Skeletal muscle tissue (tissue), 4 donors: ENCODE results near the gene NRG3. TPM values are rescaled to one million over a fixed set of nuclear protein-coding genes. Genes with fewer than 3 reads are reported as not detected.

Experiments
- H3K27ac ChIP-seq: one replicate; pipeline ENCODE4 v1.7.0; 2013; ENCODE audit warnings: mild to moderate bottlenecking, low read depth, low read length, inconsistent platforms
- H3K27me3 ChIP-seq, 3 donors: one replicate each; pipeline ENCODE4 v1.7.0; 2013; ENCODE audit warnings: low read length in 3 of 3; ENCODE audit not compliant: control insufficient read depth in 3 of 3, insufficient read depth in 3 of 3
- H3K36me3 ChIP-seq, 3 donors: one replicate each; pipeline ENCODE4 v1.7.0; 2013; ENCODE audit warnings: low read length in 3 of 3; ENCODE audit not compliant: control insufficient read depth in 3 of 3, insufficient read depth in 3 of 3
- H3K4me1 ChIP-seq, 3 donors: one replicate each; pipeline ENCODE4 v1.7.0; 2013; ENCODE audit warnings: low read length in 3 of 3, mild to moderate bottlenecking in 3 of 3; ENCODE audit not compliant: control insufficient read depth in 3 of 3, insufficient read depth in 3 of 3
- H3K4me3 ChIP-seq, 3 donors: one replicate each; pipeline ENCODE4 v1.7.0; 2013; ENCODE audit warnings: low read length in 3 of 3
- H3K9ac ChIP-seq, 3 donors: one replicate each; pipeline ENCODE4 v1.7.0; 2013; ENCODE audit warnings: low read length in 3 of 3, mild to moderate bottlenecking in 3 of 3, moderate library complexity in 2 of 3, low read depth in 1 of 3
- H3K9me3 ChIP-seq, 3 donors: one replicate each; pipeline ENCODE4 v1.7.0; 2013; ENCODE audit warnings: low read length in 3 of 3; ENCODE audit not compliant: control insufficient read depth in 3 of 3
- total RNA-seq: library from RNA; depleted of rRNA; stranded (reverse); fragments of >200 nt; gene quantifications from one replicate; pipeline ENCODE4 v1.2.3, GENCODE V29; 2014
- donor health status: Osteomylitis.

NRG3 gene
- total RNA-seq, 1 donor from 2014 or later, result not detected

- Histone ChIP-seq H3K27ac (no peak overlapping the region), H3K4me3 (no peak overlapping the region), H3K4me1 (no peaks in the 10 kb centered on the region), H3K27me3 (no peaks in the 10 kb centered on the region), H3K36me3 (no peaks in the 10 kb centered on the region), H3K9ac (no peak overlapping the region), H3K9me3 (no peaks in the 10 kb centered on the region)
Observed at GRCh38 chr10:82242778-82243177, 367.8 kb downstream of the NRG3 start.

- Histone ChIP-seq H3K4me3 (no peak overlapping the region), H3K27me3 (no peaks in the 10 kb centered on the region), H3K36me3 (no peaks in the 10 kb centered on the region), H3K4me1 (no peaks in the 10 kb centered on the region), H3K9ac (no peak overlapping the region), H3K9me3 (no peaks in the 10 kb centered on the region), H3K27ac (no peak overlapping the region)
Observed at GRCh38 chr10:82245157-82245556, 370.2 kb downstream of the NRG3 start.

DNA sequence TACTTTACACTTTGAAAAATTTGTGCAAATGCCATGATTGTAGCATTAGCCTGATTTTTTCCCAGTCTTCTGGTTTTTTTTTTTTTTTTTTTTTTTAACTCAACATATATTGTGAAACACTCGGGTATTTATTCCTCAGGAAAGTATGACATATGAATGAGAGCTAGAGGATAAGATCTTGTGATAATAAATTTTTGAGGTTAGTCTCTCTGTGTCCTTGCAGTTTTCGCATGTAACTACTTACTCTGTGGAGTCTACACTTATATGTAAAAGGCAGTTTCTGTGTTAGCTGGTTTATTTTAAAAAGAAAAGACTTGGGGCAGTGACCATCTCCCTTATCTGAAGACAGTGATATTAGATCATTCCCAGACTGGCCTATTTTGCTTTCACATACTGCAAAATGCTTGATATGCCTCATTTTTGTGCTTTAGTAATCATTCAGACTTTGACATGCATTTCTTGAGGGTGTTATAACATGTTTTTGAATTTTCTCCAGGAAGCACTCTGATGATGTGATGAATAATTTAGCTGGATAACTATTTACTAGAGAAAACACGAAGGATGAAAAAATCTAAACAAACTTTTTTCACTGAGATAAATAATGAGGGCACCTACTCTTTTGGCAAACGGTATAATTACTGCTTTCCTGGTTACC lies 371.0 kb downstream of the NRG3 start:
- H3K9ac ChIP-seq, result no peak overlapping the region
- H3K9me3 ChIP-seq, result no peaks in the 10 kb centered on the region
- H3K27ac ChIP-seq, result no peak overlapping the region
- H3K36me3 ChIP-seq, result no peaks in the 10 kb centered on the region
- H3K4me3 ChIP-seq, result no peak overlapping the region
- H3K4me1 ChIP-seq, result no peaks in the 10 kb centered on the region
- no peaks in the 10 kb centered on the region for H3K27me3 ChIP-seq

GRCh38 chr10:82249141-82249540 lies 374.1 kb downstream of the NRG3 start:
- no peaks in the 10 kb centered on the region for H3K4me1 ChIP-seq
- no peaks in the 10 kb centered on the region for H3K27me3 ChIP-seq
- no peak overlapping the region for H3K4me3 ChIP-seq
- no peaks in the 10 kb centered on the region for H3K9me3 ChIP-seq
- no peak overlapping the region for H3K27ac ChIP-seq
- H3K36me3 ChIP-seq, result no peaks in the 10 kb centered on the region
- H3K9ac ChIP-seq, result no peak overlapping the region

DNA sequence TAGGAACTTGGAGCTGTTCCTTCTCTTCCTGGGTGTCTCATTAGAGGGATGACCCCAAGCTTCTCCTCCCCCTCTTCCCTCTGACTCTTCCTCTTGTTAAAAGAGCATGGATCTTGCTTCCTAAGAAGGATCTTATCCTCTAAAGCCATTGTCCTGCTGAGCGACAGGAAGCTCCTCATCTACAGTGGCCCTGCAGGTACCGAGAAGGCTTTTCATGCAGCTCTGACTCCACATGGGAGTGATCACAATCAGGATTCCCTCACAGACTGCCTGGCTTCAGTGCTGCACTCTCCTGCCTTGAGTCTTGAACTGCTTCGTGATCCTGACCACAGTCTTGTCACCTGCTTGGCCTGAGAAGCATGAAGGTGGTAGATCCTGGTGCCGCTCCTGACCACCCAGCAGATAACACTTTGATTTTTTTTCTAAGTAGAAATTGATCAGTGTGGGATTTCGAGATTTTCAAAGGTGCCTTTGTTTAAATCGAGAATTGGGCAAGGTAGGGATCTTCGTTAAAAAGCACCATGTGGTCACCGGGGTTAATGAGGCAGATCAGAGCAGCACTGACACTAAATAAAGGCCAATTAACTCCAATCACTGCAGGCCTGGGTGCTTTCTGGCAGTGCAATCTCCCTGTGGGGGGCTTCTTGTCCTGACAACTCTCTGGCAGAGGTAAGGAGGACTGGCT lies 376.4 kb downstream of the NRG3 start:
- H3K9ac ChIP-seq, result no peak overlapping the region
- H3K4me3 ChIP-seq, result no peak overlapping the region
- no peaks in the 10 kb centered on the region for H3K9me3 ChIP-seq
- no peak overlapping the region for H3K27ac ChIP-seq
- H3K27me3 ChIP-seq, result no peaks in the 10 kb centered on the region
- no peaks in the 10 kb centered on the region for H3K36me3 ChIP-seq
- H3K4me1 ChIP-seq, result no peaks in the 10 kb centered on the region

DNA sequence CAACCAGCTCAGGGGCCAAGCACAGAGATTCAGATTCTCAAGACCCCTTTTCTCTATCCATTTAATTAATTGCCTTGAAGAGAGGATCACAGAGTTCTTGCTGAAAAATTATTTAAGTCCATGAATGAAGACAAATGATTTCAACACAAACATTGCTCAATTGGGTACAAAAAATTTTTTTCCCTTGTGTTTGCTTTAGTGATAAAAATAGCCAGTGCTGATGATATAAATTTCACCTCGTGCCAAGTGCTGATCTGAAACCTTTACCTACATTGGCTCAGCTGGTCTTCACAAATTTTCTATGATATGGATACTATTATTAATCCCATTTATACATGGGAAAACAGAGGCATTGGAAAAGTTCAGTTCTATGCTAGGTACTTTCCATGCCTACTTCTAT lies 377.1 kb downstream of the NRG3 start:
- H3K4me1 ChIP-seq, result no peaks in the 10 kb centered on the region
- H3K9me3 ChIP-seq, result no peaks in the 10 kb centered on the region

DNA sequence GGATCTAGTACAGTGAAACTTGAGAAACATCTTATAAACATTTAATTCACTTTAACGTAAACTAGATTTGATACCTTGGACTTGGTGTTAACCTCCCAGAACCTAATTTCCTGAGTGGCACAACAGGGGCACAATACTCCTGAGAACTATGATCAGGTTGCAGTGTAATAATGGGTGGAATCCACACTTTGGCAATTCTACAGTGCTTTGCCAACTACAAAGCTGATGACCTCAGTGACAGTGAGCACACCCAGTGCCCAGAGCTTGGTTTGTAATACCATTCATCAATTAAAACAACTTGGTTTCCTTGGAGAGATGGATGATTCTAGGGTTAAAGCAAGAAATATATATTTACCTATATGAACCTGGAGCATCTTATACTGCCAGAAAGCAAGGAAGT lies 379.2 kb downstream of the NRG3 start:
- no peaks in the 10 kb centered on the region for H3K36me3 ChIP-seq
- no peaks in the 10 kb centered on the region for H3K27me3 ChIP-seq
- H3K4me1 ChIP-seq, result no peaks in the 10 kb centered on the region
- H3K9ac ChIP-seq, result no peak overlapping the region
- H3K4me3 ChIP-seq, result no peak overlapping the region
- no peak overlapping the region for H3K27ac ChIP-seq
- H3K9me3 ChIP-seq, result no peaks in the 10 kb centered on the region

More for the DNA sequence above, 377.1 kb downstream of the NRG3 start:
- H3K4me3 ChIP-seq, result no peak overlapping the region
- H3K27ac ChIP-seq, result no peak overlapping the region
- no peaks in the 10 kb centered on the region for H3K36me3 ChIP-seq
- no peaks in the 10 kb centered on the region for H3K27me3 ChIP-seq
- no peak overlapping the region for H3K9ac ChIP-seq

- Histone ChIP-seq H3K4me3 (no peak overlapping the region), H3K9ac (no peak overlapping the region), H3K27ac (no peak overlapping the region), H3K27me3 (no peaks in the 10 kb centered on the region), H3K4me1 (no peaks in the 10 kb centered on the region), H3K9me3 (no peaks in the 10 kb centered on the region), H3K36me3 (no peaks in the 10 kb centered on the region)
Observed at GRCh38 chr10:82256275-82256674, 381.3 kb downstream of the NRG3 start.

DNA sequence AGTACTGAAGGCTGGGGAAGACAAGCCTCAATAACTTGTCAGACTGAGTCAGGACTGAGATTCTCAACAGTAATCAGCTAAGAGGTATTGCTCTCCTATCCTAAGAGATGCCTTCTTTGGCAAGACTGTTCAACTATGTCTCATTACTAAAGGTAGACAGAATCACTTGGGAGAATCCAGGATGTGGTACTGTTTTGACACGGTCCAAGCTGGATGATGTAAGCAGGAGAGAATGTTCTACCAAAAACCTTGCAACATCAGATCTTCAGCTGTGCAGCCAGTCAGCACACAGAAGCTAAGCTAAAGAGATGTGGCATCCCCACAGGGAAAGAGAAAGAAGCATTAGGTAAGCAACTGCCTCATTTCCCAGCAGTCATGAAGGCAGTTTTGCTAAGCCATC lies 391.4 kb downstream of the NRG3 start:
- Histone ChIP-seq H3K4me3 (no peak overlapping the region), H3K27ac (no peak overlapping the region), H3K36me3 (no peaks in the 10 kb centered on the region), H3K9me3 (no peaks in the 10 kb centered on the region), H3K27me3 (no peaks in the 10 kb centered on the region), H3K9ac (no peak overlapping the region), H3K4me1 (no peaks in the 10 kb centered on the region)

GRCh38 chr10:82267014-82267413 lies 392.0 kb downstream of the NRG3 start:
- Histone ChIP-seq H3K4me3 (no peak overlapping the region), H3K36me3 (no peaks in the 10 kb centered on the region), H3K27ac (no peak overlapping the region), H3K27me3 (no peaks in the 10 kb centered on the region), H3K9ac (no peak overlapping the region), H3K4me1 (no peaks in the 10 kb centered on the region), H3K9me3 (no peaks in the 10 kb centered on the region)
